NCI-H146 (cell line): ENCODE results near the gene DNAJC5G.
"Not testable (repeated sequence)": the region's sequence is repeated elsewhere in the genome, so short reads cannot be mapped to it uniquely, and the experiment has no call there.

Experiments
- DNase-seq: peaks from one replicate; lab custom pipeline; 2025; lab: John Stamatoyannopoulos, UW

Gene DNAJC5G

DNA sequence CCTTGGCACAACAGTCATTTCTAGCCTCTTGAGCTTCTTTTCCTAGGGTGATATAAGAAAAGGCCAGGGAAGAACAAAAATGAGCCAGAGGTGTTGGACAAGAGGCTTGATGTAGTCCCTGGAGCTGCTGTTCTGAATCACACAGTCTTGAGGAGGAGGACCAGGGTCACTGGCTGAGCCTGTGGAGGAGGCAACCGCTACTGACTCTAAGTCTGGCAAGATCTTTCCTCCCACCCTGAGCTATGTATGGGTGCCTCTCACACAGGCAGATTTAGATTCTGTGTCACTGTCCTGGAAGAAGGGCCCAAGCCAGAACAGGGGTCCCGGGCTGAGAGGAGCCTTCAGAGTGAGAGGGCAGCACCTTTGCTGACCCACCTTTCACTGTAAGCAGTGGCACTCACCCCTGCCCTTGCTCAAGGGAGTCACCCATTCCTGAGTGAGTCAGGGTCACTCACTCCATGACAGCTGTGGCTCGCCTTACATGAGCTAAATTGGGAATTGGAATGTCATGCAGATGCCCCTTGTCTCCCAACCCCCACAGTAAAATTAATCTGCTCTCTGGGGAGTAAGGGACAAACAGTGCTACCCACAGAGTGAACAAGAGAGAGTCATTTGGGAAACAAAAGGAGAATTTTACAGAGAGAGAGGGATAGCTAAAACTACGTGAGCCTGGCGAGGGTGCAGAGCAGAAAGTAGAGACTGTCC is 6.8 kb downstream of the DNAJC5G start, which contains the start of gene TRIM54:
Gene TRIM54 (plus strand): TSS at position 575 of the 705 bp plus-strand sequence. CDS start 303 bp downstream, outside the sequence.
- DNase-seq = no peak

DNA sequence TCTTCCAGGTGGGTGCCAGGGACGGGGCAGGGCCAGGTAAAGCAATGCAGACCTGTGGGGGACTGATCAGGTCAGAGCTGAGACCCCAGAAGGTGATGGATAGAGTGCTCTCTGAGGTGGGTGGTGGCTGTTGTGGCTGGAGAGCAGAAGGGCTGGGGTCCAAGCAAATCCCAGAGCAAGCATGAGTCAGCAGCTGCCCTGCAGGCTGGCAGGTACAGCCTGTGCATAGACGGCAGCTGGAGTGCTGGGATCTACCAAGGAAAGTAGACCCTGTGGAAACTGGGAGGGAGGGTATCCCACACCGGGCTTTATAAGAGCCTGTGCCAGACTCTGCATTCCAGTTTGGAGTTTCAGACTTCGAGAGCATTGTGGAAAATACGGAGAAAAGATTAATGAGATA is 7.7 kb downstream of the DNAJC5G start:
- no peak for DNase-seq

DNA sequence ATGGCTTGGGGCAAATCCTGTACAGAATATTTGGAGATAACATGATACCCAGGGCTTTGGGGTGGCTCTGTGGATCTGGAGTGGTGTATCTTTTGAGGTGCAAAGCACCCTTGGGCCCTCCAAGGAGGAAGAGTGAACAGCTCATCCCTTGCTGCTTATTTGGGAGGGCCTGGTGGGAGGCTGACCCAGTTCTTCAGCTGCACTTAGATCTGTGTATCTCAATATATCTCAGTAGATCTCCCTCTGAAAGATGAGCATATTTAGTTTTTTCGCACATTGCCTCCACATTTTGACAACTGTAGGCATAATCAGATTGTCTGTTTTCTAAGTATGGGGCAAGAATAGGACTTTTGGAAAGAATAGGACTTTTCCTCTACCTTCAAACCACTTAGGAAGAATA is 9.8 kb downstream of the DNAJC5G start:
- DNase-seq = no peak

DNA sequence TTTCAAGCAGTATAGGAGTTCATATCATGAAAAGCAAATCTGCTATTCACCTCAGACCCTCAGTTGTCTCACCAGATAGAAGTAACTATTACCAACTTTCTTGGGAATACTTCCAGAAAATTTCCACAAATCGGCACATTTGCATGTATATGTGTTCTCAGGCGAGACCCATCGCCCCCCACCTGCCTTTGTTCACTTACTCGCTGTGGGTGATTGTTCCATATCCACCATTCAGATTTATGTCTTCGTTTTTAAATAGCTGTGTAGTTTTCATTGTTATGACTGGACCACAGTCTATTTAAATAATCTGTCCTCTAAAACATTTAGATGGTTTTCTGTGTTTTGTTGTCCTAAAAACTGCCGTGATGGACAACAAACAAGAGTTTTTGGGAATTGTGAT is 10.2 kb downstream of the DNAJC5G start:
- DNase-seq = no peak

DNA sequence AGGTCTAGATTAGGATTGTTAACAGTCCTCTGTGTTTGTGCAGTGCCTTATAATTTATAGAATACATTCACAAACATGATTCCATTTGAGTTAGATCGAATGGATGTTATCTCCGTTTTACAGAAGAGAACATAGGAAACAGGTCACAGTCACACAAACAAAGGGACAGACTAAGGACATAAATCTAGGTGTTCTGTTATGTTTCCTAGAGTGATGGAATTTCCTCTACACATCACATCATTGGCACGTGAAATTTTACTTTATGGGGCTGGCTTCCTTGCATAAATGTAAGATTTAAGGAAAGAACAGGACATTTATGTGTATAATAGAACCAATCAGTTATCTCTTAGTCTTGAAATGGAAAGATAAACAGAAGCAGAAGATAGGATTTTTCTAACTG is 13.4 kb downstream of the DNAJC5G start:
- no peak for DNase-seq

DNA sequence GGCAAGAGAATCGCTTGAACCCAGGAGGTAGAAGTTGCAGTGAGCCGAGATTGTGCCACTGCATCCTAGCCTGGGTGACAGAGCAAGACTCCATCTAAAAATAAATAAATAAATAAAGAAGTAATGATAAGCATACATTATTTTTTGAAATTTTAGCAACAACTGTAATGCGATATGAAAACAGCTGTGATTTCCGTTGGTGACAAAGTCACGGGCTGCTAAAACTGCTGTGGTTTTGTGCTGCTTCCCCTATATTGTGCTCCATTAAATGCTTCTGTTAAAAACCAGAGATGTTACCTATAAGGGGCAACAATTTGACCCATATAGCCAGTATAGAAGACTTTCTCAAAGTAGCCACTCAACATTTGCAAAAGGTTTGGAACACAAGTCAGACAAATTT is 15.3 kb downstream of the DNAJC5G start:
- no peak for DNase-seq

DNA sequence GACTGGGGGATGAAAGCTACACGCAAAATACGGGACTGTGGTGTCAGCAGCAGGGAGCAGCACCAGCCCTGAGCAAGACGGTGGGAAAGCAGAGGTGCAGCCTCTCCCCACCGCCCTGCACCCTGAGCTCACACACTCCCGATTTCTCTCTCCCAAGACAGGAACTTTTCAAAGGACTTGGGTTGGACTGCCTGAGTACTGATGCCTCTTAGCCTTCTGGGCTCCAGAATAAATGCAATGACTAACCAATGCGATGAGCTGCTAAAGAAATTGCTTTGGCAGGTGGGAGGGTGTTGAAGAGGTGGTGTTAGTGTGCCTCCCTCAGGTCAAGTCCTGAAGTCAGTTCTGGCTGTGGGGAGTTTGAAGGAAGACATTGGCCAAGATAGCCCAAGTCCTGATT is 16.6 kb downstream of the DNAJC5G start:
- no peak for DNase-seq

DNA sequence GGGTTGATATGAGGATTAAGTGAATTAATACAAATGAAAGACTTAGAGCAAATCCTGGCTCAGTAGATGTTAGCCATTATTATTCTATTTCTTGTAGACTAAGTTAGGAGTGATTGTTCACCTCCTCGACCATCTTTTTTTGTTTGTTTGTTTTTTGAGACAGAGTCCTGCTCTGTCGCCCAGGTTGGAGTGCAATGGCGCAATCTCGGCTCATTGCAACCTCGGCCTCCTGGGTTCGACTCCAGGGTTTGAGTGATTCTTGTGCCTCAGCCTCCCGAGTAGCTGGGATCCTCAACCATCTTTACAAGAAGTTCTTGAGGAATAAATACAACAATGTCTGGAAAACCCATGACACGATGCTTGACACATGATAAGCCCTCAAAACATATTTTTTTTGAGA is 19.7 kb downstream of the DNAJC5G start:
- no peak for DNase-seq

DNA sequence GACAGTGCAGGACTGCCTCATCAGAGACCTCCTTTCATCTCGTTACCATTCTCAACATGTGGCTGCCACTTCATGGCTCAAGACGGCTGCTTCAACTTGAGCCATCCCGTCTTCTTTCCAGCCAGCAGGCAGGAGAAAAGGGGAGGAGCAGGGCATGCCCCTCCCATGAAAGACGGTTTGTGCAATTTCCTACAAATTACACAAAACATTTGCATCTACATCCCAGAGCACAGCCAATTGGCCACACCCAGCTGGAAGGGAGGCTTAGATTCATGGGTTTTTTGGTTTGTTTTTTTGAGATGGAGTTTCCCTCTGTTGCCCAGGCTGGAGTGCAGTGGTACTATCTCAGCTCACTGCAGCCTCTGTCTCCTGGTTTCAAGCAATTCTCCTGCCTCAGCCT is 21.2 kb downstream of the DNAJC5G start:
- DNase-seq = no peak

DNA sequence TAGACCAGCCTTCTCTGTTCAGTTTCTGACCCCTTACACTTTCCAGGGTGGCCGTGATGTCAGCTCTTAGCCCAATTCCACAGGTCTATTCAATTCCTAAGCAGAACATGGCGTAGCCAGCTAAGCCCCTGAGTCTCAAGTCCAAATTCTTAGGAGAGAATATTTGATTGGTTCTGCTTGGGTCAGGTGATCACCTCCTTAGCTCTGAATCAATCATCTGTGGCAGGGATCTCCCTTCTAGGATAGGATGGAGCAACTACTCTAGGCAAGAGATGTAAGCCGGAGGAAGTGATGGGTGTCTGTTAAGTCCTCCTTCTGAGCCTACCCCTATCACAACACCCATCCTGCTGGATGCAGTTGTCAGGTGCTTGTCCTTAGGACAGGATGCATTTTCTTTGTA is 22.0 kb downstream of the DNAJC5G start:
- DNase-seq = no peak

DNA sequence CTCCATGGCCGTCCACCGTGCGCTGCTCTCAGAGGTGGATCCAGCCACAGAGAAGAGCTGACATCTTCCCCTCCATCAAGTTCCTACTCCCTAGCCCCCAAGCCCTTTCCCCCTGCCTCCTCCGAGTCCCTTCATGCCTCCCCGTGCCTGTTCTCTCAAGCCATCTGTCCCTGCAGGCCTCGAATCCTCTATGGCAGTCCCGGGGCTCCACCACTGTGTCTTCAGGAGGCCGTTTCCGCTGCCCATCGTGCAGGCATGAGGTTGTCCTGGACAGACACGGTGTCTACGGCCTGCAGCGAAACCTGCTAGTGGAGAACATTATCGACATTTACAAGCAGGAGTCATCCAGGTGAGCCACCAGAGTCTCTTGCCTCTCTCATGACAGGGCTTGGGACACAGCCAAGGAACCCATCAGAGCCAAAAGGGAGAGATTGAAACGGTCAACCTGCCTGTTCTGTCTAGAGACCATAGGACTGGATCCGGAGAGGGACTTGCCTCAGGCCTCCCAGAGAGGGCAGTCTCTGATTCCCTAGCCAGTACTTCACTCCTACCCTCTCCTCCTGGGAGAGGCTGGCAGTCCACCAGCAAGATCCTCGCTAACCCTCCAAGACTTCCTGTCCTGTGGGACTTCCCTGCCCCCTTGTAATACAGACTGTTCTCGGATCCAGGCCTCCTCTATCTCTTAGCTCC is 23.3 kb downstream of the DNAJC5G start:
- DNase-seq = no peak

DNA sequence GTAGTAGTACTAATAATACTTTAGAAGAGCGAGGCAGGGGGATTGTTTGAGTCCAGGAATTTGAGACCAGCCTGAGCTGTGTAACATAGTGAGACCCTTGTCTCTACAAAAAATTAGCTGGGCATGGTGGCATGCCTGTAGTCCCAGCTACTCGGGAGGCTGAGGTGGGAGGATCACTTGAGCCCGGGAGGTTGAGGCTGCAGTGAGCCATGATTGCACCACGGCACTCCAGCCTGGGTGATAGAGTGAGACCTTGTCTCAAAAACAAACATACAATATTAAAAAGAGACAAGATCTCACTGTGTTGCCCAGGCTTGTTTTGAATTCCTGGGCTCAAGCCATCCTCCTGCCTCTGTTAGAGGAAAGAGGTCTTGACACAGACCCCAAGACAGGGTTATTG is 25.4 kb downstream of the DNAJC5G start:
- not testable (repeated sequence) for DNase-seq

DNA sequence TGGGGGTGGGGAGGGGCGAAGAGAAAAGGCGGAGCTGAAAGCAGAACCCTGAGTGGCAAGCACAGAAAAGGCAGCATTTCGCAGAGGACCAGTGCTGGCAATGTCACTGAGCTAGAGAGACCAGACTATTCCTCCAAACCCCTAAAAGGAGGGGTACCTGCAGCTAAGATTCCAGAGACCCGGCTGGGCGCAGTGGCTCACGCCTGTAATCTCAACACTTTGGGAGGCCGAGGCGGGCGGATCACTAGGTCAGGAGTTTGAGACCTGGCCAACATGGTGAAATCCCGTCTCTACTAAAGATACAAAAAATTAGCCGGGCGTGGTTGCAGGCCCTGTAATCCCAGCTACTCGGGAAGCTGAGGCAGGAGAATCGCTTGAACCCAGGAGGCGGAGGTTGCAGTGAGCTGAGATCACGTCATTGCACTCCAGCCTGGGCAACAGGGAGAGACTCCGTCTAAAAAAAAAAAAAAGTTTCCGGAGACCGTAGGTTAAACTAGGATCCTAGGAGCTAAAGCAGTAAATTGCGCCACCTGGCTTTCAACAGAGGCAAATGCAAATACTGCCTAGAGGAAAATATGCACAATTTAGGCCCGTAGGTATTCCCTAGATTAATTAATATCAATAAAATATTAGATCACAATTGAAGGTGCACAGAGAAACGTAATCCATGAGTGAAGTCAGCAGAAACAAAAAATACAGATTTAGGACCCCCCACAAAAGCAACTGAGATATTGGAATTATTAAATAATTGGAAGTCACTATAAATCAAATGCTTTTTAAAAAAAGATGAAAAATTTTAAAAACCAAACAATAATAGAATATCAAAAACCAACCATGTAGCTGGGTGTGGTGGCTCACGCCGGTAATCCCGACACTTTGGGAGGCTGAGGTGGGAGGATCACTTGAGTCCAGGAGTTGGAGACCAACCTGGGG is 28.1 kb downstream of the DNAJC5G start:
- DNase-seq = peak; percentile 83

DNA sequence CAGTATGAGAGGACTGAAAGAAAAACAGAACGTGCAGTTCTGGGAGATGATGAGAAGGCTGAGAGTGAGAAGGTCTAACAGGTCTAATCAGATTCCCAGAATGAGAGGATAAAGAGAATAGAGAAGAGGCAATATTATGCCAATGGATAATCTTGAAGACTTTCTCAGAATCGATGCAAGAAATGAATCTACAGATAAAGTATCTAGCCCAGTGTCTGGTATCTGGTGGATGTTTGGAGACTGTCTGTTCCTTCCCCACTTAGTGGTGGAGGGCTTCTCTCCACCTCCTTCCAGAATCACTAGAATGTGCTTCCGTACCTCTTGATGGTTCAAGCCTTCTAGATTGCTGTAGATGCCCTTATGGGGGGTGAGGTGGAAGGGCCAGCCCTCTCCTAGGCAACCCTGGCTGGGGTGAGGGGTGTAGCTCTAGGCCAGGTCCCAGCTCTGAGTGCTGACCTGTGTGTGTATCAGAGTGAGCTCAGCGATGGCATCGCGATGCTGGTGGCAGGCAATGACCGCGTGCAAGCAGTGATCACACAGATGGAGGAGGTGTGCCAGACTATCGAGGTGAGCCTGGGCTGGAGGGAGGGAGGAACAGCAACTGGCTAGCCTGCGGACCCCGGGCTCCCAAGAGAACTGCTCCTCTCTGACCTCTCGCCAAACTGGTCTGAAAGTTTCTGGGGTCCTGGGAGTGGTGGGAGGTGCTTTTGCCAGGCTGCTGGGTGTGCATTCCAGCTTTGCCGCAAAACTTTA is 29.4 kb downstream of the DNAJC5G start:
- DNase-seq = no peak

DNA sequence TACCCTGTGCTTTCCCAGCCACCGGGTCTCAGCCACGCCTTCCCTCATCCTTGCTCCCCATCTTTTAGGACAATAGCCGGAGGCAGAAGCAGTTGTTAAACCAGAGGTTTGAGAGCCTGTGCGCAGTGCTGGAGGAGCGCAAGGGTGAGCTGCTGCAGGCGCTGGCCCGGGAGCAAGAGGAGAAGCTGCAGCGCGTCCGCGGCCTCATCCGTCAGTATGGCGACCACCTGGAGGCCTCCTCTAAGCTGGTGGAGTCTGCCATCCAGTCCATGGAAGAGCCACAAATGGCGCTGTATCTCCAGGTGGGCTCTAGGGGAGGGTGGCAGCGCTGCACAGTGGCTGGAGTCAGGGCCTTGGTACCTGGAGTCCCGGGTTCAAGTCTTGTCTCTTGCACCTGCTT is 30.3 kb downstream of the DNAJC5G start:
- no peak for DNase-seq

DNA sequence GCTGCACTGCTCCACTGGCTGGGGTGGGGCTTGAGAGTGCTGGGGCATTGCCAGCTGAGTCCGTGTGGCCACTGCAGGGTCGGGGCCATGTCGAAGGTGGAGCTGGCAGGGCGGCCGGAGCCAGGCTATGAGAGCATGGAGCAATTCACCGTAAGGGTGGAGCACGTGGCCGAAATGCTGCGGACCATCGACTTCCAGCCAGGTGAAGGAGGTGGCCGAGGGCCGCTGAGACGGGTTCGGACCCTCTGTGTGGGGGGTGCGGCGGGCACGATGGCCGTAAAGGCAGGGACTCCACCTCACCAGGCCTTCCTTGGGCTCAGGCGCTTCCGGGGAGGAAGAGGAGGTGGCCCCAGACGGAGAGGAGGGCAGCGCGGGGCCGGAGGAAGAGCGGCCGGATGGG is 30.9 kb downstream of the DNAJC5G start:
- DNase-seq = peak; percentile 54

DNA sequence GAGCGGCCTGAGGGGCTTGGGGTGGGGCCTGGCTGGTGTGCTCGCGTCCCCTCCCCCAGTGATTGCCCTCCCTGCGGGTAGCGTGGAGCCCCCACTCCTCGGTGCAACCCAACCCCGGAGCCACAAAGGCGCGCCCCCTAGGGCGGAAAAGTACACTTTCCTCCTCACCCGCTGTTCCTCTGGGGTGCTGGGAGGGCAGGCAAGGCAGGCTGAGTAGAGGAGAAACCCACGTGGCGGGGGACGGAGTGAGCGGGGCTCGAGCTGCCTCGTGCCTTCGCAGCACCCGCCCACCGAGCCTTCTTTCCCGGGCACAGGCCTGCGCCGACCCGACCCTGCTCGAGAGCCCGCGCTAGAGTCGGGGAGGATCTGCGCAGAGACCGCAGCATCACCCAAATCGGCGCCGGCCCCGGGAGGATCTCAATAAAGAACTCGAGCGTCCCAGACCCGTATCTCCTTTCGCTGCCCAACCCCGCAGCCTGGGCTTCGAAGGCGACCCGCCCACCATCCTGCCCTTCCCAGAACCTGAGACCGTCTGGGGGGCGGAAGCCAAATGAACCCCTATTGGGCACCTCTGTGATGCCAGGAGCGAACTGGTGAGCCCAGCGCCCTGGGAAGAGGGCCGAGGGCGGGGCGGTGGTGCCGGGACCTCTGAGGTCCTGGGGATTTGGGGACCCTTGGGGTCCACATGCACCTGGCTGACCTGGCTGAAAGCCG is 31.5 kb downstream of the DNAJC5G start:
- peak; percentile 66 for DNase-seq

DNA sequence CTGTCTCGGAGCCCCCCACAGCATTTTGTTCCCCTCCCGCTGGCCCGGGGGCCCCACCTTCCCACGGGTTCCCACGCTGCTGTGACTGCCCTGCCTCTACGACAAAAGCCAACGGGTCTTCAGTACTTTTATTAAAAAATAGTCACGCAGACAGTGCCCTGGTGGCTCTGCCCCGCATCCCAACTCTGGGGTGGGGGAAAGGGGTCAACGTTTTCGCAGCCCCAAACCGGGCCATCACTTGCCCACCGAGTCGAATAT is 32.0 kb downstream of the DNAJC5G start:
- DNase-seq = no peak

DNA sequence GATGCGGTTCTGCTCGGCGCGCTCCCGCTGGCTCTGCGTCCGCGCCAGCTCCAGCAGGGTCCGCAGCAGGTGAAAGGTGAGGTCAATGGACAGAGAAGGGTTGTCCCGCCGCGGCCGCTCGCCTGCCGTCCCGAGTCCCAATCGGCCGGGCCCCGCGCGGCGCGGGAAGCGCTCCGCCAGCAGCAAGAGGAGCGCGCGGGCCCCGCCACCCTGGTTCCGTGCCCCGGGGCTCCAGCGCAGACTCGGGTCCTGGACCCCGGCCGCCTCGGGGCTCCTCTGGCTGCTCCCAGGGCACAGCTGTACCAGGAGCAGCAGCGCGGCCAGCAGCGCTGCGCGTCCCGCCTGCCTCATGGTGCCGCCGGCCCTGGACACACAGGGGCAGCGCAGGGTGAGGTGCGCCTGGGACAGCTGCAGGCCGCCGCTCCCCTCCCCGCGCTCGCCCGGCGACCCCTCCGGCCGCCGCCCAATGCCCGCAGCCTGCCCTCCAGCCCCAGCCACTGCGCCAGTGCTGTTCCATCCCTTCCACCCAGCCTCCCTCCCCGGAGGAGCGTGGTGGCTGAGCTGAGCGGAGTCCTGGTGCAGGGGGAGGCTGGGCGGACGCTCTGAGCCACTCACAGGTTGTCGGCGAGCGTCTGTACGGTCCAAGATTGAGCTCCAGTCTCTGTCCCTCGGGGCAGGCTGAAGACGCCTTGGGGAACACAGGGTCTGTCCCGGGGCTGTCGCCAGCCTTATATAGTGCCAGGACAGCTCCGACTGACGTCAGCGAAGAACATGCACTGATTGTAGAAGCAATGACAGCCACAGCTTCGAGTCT is 32.5 kb downstream of the DNAJC5G start:
- no peak for DNase-seq

DNA sequence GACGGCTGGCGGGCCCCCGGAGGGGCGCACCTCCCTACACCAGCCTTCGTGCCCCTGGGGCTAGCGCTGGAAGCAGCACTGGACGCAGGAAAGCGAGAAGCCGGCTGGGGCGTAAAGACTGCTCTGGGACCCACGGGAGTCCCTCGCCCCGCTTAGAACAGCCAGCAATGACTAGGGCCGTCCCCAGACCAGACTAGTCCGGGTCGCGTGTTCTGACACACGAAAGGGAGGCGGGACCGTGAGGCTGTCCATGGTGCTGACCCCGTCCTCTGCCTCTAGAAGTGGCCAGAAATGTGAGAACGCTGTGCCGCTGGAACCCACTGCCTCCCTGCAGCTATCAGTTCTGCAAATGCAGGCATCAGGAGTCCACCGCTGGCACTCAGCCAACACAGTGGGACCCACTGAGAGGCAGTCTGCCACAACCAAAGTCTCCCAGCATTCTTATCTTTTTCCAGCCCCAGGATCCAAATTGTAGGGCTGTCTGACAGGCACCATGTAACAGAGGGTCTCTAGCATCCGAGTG is 33.2 kb downstream of the DNAJC5G start, which contains the start of gene UCN:
Gene UCN (minus strand): TSS at position 87 of the 523 bp plus-strand sequence. CDS start 550 bp downstream, outside the sequence.
- no peak for DNase-seq
